SK-N-SH (cell line): ENCODE results near the gene CYP8B1. TPM values are rescaled to one million over a fixed set of nuclear protein-coding genes. Genes with fewer than 3 reads are reported as not detected.

Experiments used
- CTCF ChIA-PET: fragments of 300-600, 350-600 bp; formaldehyde crosslinking; extraction: SDS; loops from one replicate; lab custom pipeline; 2021; lab: Yijun Ruan, JAX
- POLR2A ChIA-PET: fragments of 350-600 bp; sonication (Branson Sonifier 250); formaldehyde crosslinking; extraction: SDS; loops from one replicate; lab custom pipeline; 2020; ENCODE audit warnings: antibody characterized with exemption, inconsistent platforms; lab: Yijun Ruan, JAX
- DNase-seq: peaks from one replicate; pipeline ENCODE4 v3.0.0; 2012
- H2AFZ ChIP-seq: fragments of 200-600 bp; sonication (generic); 2 replicates; pipeline ENCODE4 v1.8.1; 2016; ENCODE audit warnings: antibody characterized with exemption, mild to moderate bottlenecking, low read depth
- H3F3A ChIP-seq: fragments of 200-600 bp; sonication (generic); replicated peaks from 2 replicates; pipeline ENCODE3; 2016; ENCODE audit warnings: antibody characterized with exemption, mild to moderate bottlenecking; ENCODE audit not compliant: insufficient read depth
- H3K27ac ChIP-seq, 2 experiments: fragments of 200-500 bp in 1 of 2; fragments of 200-600 bp in 1 of 2; sonication (Bioruptor generic) in 1 of 2; sonication (generic), shearing (Covaris generic) in 1 of 2; 2 replicates each; pipeline versions ENCODE4 v1.5.1 to v1.6.1; 2014 to 2016; ENCODE audit warnings: low read depth in 2 of 2, inconsistent platforms in 1 of 2, low read length in 1 of 2, mild to moderate bottlenecking in 1 of 2, mixed read lengths in 1 of 2
- H3K27me3 ChIP-seq: fragments of 200-600 bp; sonication (generic), shearing (Covaris generic); 2 replicates; pipeline ENCODE4 v1.6.1; 2016; ENCODE audit warnings: mixed run types; ENCODE audit not compliant: insufficient read depth
- H3K36me3 ChIP-seq, 2 experiments: fragments of 200-500 bp in 1 of 2; fragments of 200-600 bp in 1 of 2; sonication (Bioruptor generic) in 1 of 2; sonication (generic) in 1 of 2; replicated peaks in 1 of 2; 2 replicates each; pipeline versions ENCODE3 to v1.5.1; 2014 to 2016; ENCODE audit warnings: low read length in 1 of 2, mild to moderate bottlenecking in 1 of 2; ENCODE audit not compliant: insufficient read depth in 2 of 2, control insufficient read depth in 1 of 2
- H3K4me1 ChIP-seq, 2 experiments: fragments of 200-500 bp in 1 of 2; fragments of 200-600 bp in 1 of 2; sonication (Bioruptor generic) in 1 of 2; sonication (generic), shearing (Covaris generic) in 1 of 2; 2 replicates each; pipeline versions ENCODE4 v1.5.1 to v1.6.1; 2014 to 2016; ENCODE audit warnings: low read depth in 1 of 2, low read length in 1 of 2, mixed run types in 1 of 2; ENCODE audit not compliant: insufficient read depth in 2 of 2, control insufficient read depth in 1 of 2
- H3K4me2 ChIP-seq: fragments of 200-600 bp; sonication (generic), shearing (Covaris generic); 2 replicates; pipeline ENCODE4 v1.6.1; 2017; ENCODE audit warnings: mixed run types
- H3K4me3 ChIP-seq, 2 experiments: fragments of 200-500 bp in 1 of 2; fragments of 200-600 bp in 1 of 2; sonication (Bioruptor generic) in 1 of 2; sonication (generic), shearing (Covaris generic) in 1 of 2; 2 replicates each; pipeline versions ENCODE4 v1.5.1 to v1.8.1; 2014 to 2016; ENCODE audit warnings: low read depth in 2 of 2, inconsistent platforms in 1 of 2, low read length in 1 of 2, mild to moderate bottlenecking in 1 of 2, mixed read lengths in 1 of 2, moderate library complexity in 1 of 2
- H3K79me2 ChIP-seq: fragments of 200-600 bp; sonication (generic); 2 replicates; pipeline ENCODE4 v1.8.1; 2017; ENCODE audit warnings: mild to moderate bottlenecking; ENCODE audit not compliant: insufficient read depth
- H3K9ac ChIP-seq: fragments of 200-600 bp; sonication (generic); 2 replicates; pipeline ENCODE4 v1.6.1; 2017; ENCODE audit warnings: mixed run types
- H3K9me2 ChIP-seq: fragments of 200-600 bp; sonication (generic); 2 replicates; pipeline ENCODE4 v1.6.1; 2017; ENCODE audit warnings: mixed run types
- H3K9me3 ChIP-seq: fragments of 200-600 bp; sonication (generic); 2 replicates; pipeline ENCODE4 v1.6.1; 2017; ENCODE audit warnings: mixed run types, mild to moderate bottlenecking, moderate library complexity
- H4K20me1 ChIP-seq: fragments of 200-600 bp; sonication (generic); 2 replicates; pipeline ENCODE4 v1.6.1; 2017; ENCODE audit warnings: mild to moderate bottlenecking, mixed run types; ENCODE audit not compliant: insufficient read depth
- ELF1 ChIP-seq: IDR thresholded peaks from 2 replicates; pipeline ENCODE4 v1.4.0; 2012
- EP300 ChIP-seq, 2 experiments: IDR thresholded peaks; 2 replicates each; pipeline versions ENCODE4 v1.4.0 to v1.6.1; 2012; ENCODE audit warnings: borderline replicate concordance in 1 of 2, low read depth in 1 of 2, low read length in 1 of 2
- FOXM1 ChIP-seq: IDR thresholded peaks from 2 replicates; pipeline ENCODE4 v1.4.0; 2012; ENCODE audit warnings: low read depth, mild to moderate bottlenecking
- GABPA ChIP-seq: IDR thresholded peaks from 2 replicates; pipeline ENCODE4 v1.4.0; 2012; ENCODE audit warnings: low read depth, mild to moderate bottlenecking
- GATA2 ChIP-seq: sonication (generic); formaldehyde crosslinking; IDR thresholded peaks from 2 replicates; pipeline ENCODE4 v1.5.0; 2020; ENCODE audit warnings: mild to moderate bottlenecking, missing genetic modification reagents
- MXI1 ChIP-seq: IDR thresholded peaks from 2 replicates; pipeline ENCODE4 v1.6.1; 2012; ENCODE audit warnings: mild to moderate bottlenecking, low read depth, low read length, improper control_type of control experiment
- PBX3 ChIP-seq: IDR thresholded peaks from 2 replicates; pipeline ENCODE4; 2012
- RCOR1 ChIP-seq: fragments of 150-350 bp; IDR thresholded peaks from 2 replicates; pipeline ENCODE4 v1.6.1; 2017; ENCODE audit warnings: antibody characterized with exemption, low read length
- RFX5 ChIP-seq: IDR thresholded peaks from 2 replicates; pipeline ENCODE4 v1.6.1; 2012; ENCODE audit warnings: mild to moderate bottlenecking, improper control_type of control experiment, low read length
- TEAD4 ChIP-seq: IDR thresholded peaks from 2 replicates; pipeline ENCODE4 v1.4.0; 2012; ENCODE audit warnings: mild to moderate bottlenecking, borderline replicate concordance; ENCODE audit not compliant: insufficient read depth
- USF1 ChIP-seq: IDR thresholded peaks from 2 replicates; pipeline ENCODE4 v1.4.0; 2012; ENCODE audit warnings: low read depth, borderline replicate concordance
- WGBS: methylation state at CpG from one replicate; pipeline ENCODE4 v1.1.6; 2017; ENCODE audit warnings: low lambda C conversion rate; 5-methylcytosine and 5-hydroxymethylcytosine counted together
- polyA plus RNA-seq, 3 experiments: library from polyadenylated mRNA; depleted of rRNA; stranded (reverse); fragments of >200 nt; gene quantifications; 2 replicates each; pipeline ENCODE4 v1.2.3, GENCODE V29; 2012
- TF ChIP-seq, protein P1 (sequence below): fragments of 150-350 bp; IDR thresholded peaks from 2 replicates; pipeline ENCODE4 v1.6.1; 2016; ENCODE audit warnings: mild to moderate bottlenecking, low read depth, low read length

Gene CYP8B1
- polyA plus RNA-seq, 1 of the 3 experiments (the other 2 are of a cell fraction), result not detected

GRCh38 chr3:42868841-42869240, 6.8 kb downstream of the CYP8B1 start:
- Histone ChIP-seq H3K4me3 (no peak overlapping the region), H3K27me3 (peaks cover 19% of the 10 kb centered on the region; the same call in 1 of the 2 replicates), H3K4me2 (no peak overlapping the region), H3K9me2 (no peaks in the 10 kb centered on the region), H3K9me3 (no peaks in the 10 kb centered on the region), H3K27ac (no peak overlapping the region), H3K9ac (no peak overlapping the region), H3F3A (no peaks in the 10 kb centered on the region), H2AFZ (no peak overlapping the region), H3K79me2 (no peaks in the 10 kb centered on the region), H4K20me1 (no peaks in the 10 kb centered on the region), H3K4me1 (peaks cover 0 to 22% of the 10 kb centered on the region in 2 experiments; a peak in 1 of 4 replicates), H3K36me3 (no peaks in the 10 kb centered on the region)
- TF ChIP-seq FOXM1, result no peak
- TF ChIP-seq ELF1, result no peak
- no peak for TF ChIP-seq GATA2 (CRISPR knock-in tag)
- TF ChIP-seq TEAD4, result no peak
- TF ChIP-seq EP300 (IDR thresholded peaks at IDR 0.05; ENCODE audit: borderline replicate concordance in 1 of 2, low read depth in 1 of 2, low read length in 1 of 2), result no peak
- TF ChIP-seq, protein P1, sequence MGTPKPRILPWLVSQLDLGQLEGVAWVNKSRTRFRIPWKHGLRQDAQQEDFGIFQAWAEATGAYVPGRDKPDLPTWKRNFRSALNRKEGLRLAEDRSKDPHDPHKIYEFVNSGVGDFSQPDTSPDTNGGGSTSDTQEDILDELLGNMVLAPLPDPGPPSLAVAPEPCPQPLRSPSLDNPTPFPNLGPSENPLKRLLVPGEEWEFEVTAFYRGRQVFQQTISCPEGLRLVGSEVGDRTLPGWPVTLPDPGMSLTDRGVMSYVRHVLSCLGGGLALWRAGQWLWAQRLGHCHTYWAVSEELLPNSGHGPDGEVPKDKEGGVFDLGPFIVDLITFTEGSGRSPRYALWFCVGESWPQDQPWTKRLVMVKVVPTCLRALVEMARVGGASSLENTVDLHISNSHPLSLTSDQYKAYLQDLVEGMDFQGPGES, result no peak
- TF ChIP-seq GABPA, result no peak
- no peak for TF ChIP-seq RFX5
- no peak for TF ChIP-seq MXI1
- no peak for TF ChIP-seq USF1
- ChIA-PET CTCF (interaction anchor here (0.9 to 7.5 kb wide), 5 partner anchors 13 to 93 kb away, joined by 3 to 42 read pairs (median 5); no protein-coding TSS in a partner anchor), POLR2A (no interaction called here)
- DNase-seq, result no peak
- 20% methylated on average over 5 of the region's 5 CpGs for WGBS

GRCh38 chr3:42867138-42867537, 8.5 kb downstream of the CYP8B1 start:
- no peak for TF ChIP-seq MXI1
- TF ChIP-seq, protein P1, result no peak
- no peak for TF ChIP-seq ELF1
- no peak for TF ChIP-seq RCOR1
- no peak for TF ChIP-seq PBX3
- H3F3A ChIP-seq, result no peaks in the 10 kb centered on the region
- H3K9me3 ChIP-seq, result no peaks in the 10 kb centered on the region
- CTCF ChIA-PET, result no interaction called here
- no peaks in the 10 kb centered on the region for H3K79me2 ChIP-seq
- WGBS, result 69% methylated on average over 7 of the region's 7 CpGs
- H3K4me1 ChIP-seq, result peaks cover 0 to 14% of the 10 kb centered on the region in 2 experiments; a peak in 1 of 4 replicates
- POLR2A ChIA-PET, result no interaction called here
- H2AFZ ChIP-seq, result no peak overlapping the region
- peaks cover 13% of the 10 kb centered on the region; the same call in 1 of the 2 replicates for H3K27me3 ChIP-seq
- no peak overlapping the region for H3K4me3 ChIP-seq
- DNase-seq, result no peak
- H3K36me3 ChIP-seq, result no peaks in the 10 kb centered on the region
- H3K27ac ChIP-seq, result no peak overlapping the region
- H3K9ac ChIP-seq, result no peak overlapping the region
- no peaks in the 10 kb centered on the region for H4K20me1 ChIP-seq
- no peak overlapping the region for H3K4me2 ChIP-seq
- H3K9me2 ChIP-seq, result no peaks in the 10 kb centered on the region
